ENCODE results near the gene SOCS1.

GRCh38 chr16:11213373-11213772 lies 42.6 kb downstream of the SOCS1 start:
- TF ChIP-seq CTCF (IDR thresholded peaks at IDR 0.05; ENCODE audit: poor library complexity), result no peak
- no peak for TF ChIP-seq EZH2phosphoT487 (IDR thresholded peaks at IDR 0.05; ENCODE audit: low read depth, severe bottlenecking, unreplicated experiment)
- no peak for TF ChIP-seq EZH2 (IDR thresholded peaks at IDR 0.05; ENCODE audit: borderline replicate concordance)
